ENCODE measurements around the gene TCHP. TPM values are rescaled to one million over a fixed set of nuclear protein-coding genes. Genes with fewer than 3 reads are reported as not detected.
"Not testable (repeated sequence)": the region's sequence is repeated elsewhere in the genome, so short reads cannot be mapped to it uniquely, and the experiment has no call there.

TCHP gene
- total RNA-seq, result 10 to 100 TPM; 11.4 to 39.6 (median 21.1) TPM

- peak within 1 kb of the TSS; percentile 53 to 93 (median 62) for H3K4me3 ChIP-seq
- TF ChIP-seq CTCF (IDR thresholded peaks at IDR 0.05) (peak in 4 of 5 experiments; percentile 18 to 67 (median 38)), POLR2A (IDR thresholded peaks at IDR 0.05) (no peak), EP300 (IDR thresholded peaks at IDR 0.05) (peak in 1 of 2 donors; percentile 90)
- WGBS, 2 donors, result 2% methylated on average over 57 to 65 of the region's 69 CpGs
- H3K4me1 ChIP-seq, result peaks cover 0 to 30% (median 7%) of the 10 kb centered on the region in 4 donors
- peaks cover 0 to 23% (median 0%) of the 10 kb centered on the region in 3 donors for H3K36me3 ChIP-seq
- H3K27me3 ChIP-seq, result no peaks in the 10 kb centered on the region
- DNase-seq (ENCODE audit: low spot score in 2 of 2), result peak; percentile 66 to 76
- H3K9me3 ChIP-seq, result no peaks in the 10 kb centered on the region
- H3K27ac ChIP-seq, result peak within 1 kb of the TSS; percentile 66 to 87 (median 83)
Measured at GRCh38 chr12:109899783-109900751, at the start of gene TCHP. Gene TCHP (plus strand): TSS chr12:109900274. CDS start chr12:109903027, 2,753 bp downstream.

GRCh38 chr12:109850518-109850917 lies 49.6 kb upstream of the TCHP start:
- peaks cover 0 to 43% (median 12%) of the 10 kb centered on the region in 3 donors for H3K36me3 ChIP-seq
- H3K27me3 ChIP-seq; H3K9me3 ChIP-seq; H3K4me1 ChIP-seq; DNase-seq (ENCODE audit: low spot score in 2 of 2); H3K27ac ChIP-seq; H3K4me3 ChIP-seq: not testable (repeated sequence)
- WGBS, 2 donors, result 85 to 86% methylated on average over 6 of the region's 6 CpGs

GRCh38 chr12:109855377-109855776 lies 44.7 kb upstream of the TCHP start:
- Histone ChIP-seq H3K9me3 (no peaks in the 10 kb centered on the region), H3K27me3 (no peaks in the 10 kb centered on the region), H3K4me1 (no peaks in the 10 kb centered on the region), H3K36me3 (peaks cover 0 to 78% (median 18%) of the 10 kb centered on the region in 3 donors), H3K4me3 (no peak overlapping the region), H3K27ac (no peak overlapping the region)
- WGBS, 2 donors, result 85 to 88% methylated on average over 13 of the region's 14 CpGs
- DNase-seq (ENCODE audit: low spot score in 2 of 2), result no peak
- TF ChIP-seq EP300 (IDR thresholded peaks at IDR 0.05) (no peak), POLR2A (IDR thresholded peaks at IDR 0.05) (no peak), CTCF (IDR thresholded peaks at IDR 0.05) (no peak)

- Histone ChIP-seq H3K9me3 (no peaks in the 10 kb centered on the region), H3K27ac (no peak overlapping the region), H3K4me3 (no peak overlapping the region), H3K27me3 (no peaks in the 10 kb centered on the region), H3K36me3 (peaks cover 0 to 61% (median 18%) of the 10 kb centered on the region in 3 donors), H3K4me1 (peaks cover 0 to 19% (median 6%) of the 10 kb centered on the region in 4 donors)
- WGBS, 2 donors, result 86 to 96% methylated on average over 6 of the region's 6 CpGs
- TF ChIP-seq CTCF (IDR thresholded peaks at IDR 0.05), result no peak
- no peak for TF ChIP-seq POLR2A (IDR thresholded peaks at IDR 0.05)
- TF ChIP-seq EP300 (IDR thresholded peaks at IDR 0.05), result no peak
- no peak for DNase-seq (ENCODE audit: low spot score in 2 of 2)
Measured at GRCh38 chr12:109857715-109858114, 42.4 kb upstream of the TCHP start.

GRCh38 chr12:109858764-109859163 lies 41.3 kb upstream of the TCHP start:
- no peak for DNase-seq (ENCODE audit: low spot score in 2 of 2)
- peaks cover 0 to 58% (median 18%) of the 10 kb centered on the region in 3 donors for H3K36me3 ChIP-seq

More at GRCh38 chr12:109858764-109859163, 41.3 kb upstream of the TCHP start:
- TF ChIP-seq EP300 (IDR thresholded peaks at IDR 0.05), result no peak
- TF ChIP-seq POLR2A (IDR thresholded peaks at IDR 0.05), result no peak
- no peak for TF ChIP-seq CTCF (IDR thresholded peaks at IDR 0.05)
- H3K4me3 ChIP-seq, result no peak overlapping the region
- 75 to 91% methylated on average over 5 of the region's 5 CpGs for WGBS, 2 donors
- H3K9me3 ChIP-seq, result no peaks in the 10 kb centered on the region
- H3K27ac ChIP-seq, result peak overlapping the region in 1 of 4 donors; percentile 39
- peaks cover 0 to 29% (median 7%) of the 10 kb centered on the region in 4 donors for H3K4me1 ChIP-seq
- no peaks in the 10 kb centered on the region for H3K27me3 ChIP-seq
